HepG2 (cell line): ENCODE results near the gene AKAP9. TPM values are rescaled to one million over a fixed set of nuclear protein-coding genes. Genes with fewer than 3 reads are reported as not detected.

Experiments
- ATAC-seq: fragments of 200-7000 bp; cut with Tn5 transposase; 3 replicates; pipeline ENCODE4 v1.9.1; 2020; ENCODE audit warnings: mild to moderate bottlenecking, moderate library complexity
- BruUV-seq: library from RNA; stranded (reverse); fragments of 400-500 nt; replicated peaks from 2 replicates; lab custom pipeline; 2021; lab: Mats Ljungman, UMichigan
- CTCF ChIA-PET: fragments of 300-600 bp; formaldehyde crosslinking; extraction: SDS; loops from one replicate; lab custom pipeline; 2021; ENCODE audit warnings: low total read pairs, inconsistent platforms, low intra/inter-chr PET ratio; lab: Yijun Ruan, JAX
- POLR2A ChIA-PET: fragments of 350-600 bp; sonication (Branson Sonifier 250); formaldehyde crosslinking; loops from one replicate; lab custom pipeline; 2020; ENCODE audit warnings: antibody characterized with exemption, inconsistent platforms; lab: Yijun Ruan, JAX
- DNase-seq: peaks from one replicate; pipeline ENCODE4 v3.0.0-alpha.2; 2015; ENCODE audit warnings: low spot score
- FAIRE-seq: peaks from 3 replicates; lab custom pipeline; 2011; peaks lifted over from hg19 to GRCh38; lab: Jason Lieb, UNC
- H2AFZ ChIP-seq: one replicate; pipeline ENCODE4 v1.6.1; 2011; ENCODE audit warnings: low read length, inconsistent platforms
- H3K27ac ChIP-seq: fragments of 300-600 bp; 3 replicates; pipeline ENCODE4 v1.8.0; 2011; ENCODE audit warnings: mixed run types, mild to moderate bottlenecking, mixed read lengths, low read length, inconsistent platforms; ENCODE audit not compliant: insufficient read depth; ENCODE audit errors: extremely low read length
- H3K27me3 ChIP-seq, 2 experiments: fragments of 200-600 bp in 1 of 2; 2 replicates in 1 of 2; 3 replicates in 1 of 2; pipeline versions ENCODE4 v1.6.0 to v1.8.0; 2011; ENCODE audit warnings: low read length in 2 of 2, mild to moderate bottlenecking in 2 of 2, moderate library complexity in 2 of 2, inconsistent platforms in 1 of 2; ENCODE audit not compliant: insufficient read depth in 2 of 2, control insufficient read depth in 1 of 2
- H3K36me3 ChIP-seq, 2 experiments: fragments of 200-600 bp in 1 of 2; replicated peaks in 1 of 2; 2 replicates in 1 of 2; 3 replicates in 1 of 2; pipeline versions ENCODE4 v1.5.1 to v1.8.0; 2011; ENCODE audit warnings: low read length in 2 of 2, inconsistent platforms in 1 of 2; ENCODE audit not compliant: insufficient read depth in 2 of 2, control insufficient read depth in 1 of 2
- H3K4me1 ChIP-seq: 2 replicates; pipeline ENCODE4 v1.5.1; 2012; ENCODE audit warnings: low read length, inconsistent platforms; ENCODE audit not compliant: insufficient read depth
- H3K4me2 ChIP-seq: 2 replicates; pipeline ENCODE4 v1.6.0; 2011; ENCODE audit warnings: low read depth, low read length, inconsistent platforms
- H3K4me3 ChIP-seq, 3 experiments: fragments of 200-600 bp in 1 of 3; sonication (generic), shearing (Covaris generic) in 1 of 3; replicated peaks in 1 of 3; 2 replicates each; pipeline ENCODE4 v1.5.1; 2011 to 2016; ENCODE audit warnings: low read length in 3 of 3, inconsistent platforms in 2 of 3, low read depth in 2 of 3, mild to moderate bottlenecking in 2 of 3, control low read depth in 1 of 3, mixed read lengths in 1 of 3; ENCODE audit not compliant: insufficient read depth in 1 of 3
- H3K79me2 ChIP-seq: one replicate; pipeline ENCODE4 v1.6.1; 2011; ENCODE audit warnings: low read length, inconsistent platforms; ENCODE audit not compliant: insufficient read depth
- H3K9ac ChIP-seq: 2 replicates; pipeline ENCODE4 v1.6.0; 2011; ENCODE audit warnings: mild to moderate bottlenecking, low read depth, low read length, inconsistent platforms; ENCODE audit not compliant: insufficient read depth
- H3K9me3 ChIP-seq: 2 replicates; pipeline ENCODE4 v1.5.1; 2012; ENCODE audit warnings: mild to moderate bottlenecking, low read length
- H4K20me1 ChIP-seq: 2 replicates; pipeline ENCODE4 v1.6.0; 2011; ENCODE audit warnings: inconsistent platforms, mild to moderate bottlenecking, low read length, moderate library complexity; ENCODE audit not compliant: insufficient read depth
- ARNTL ChIP-seq: sonication (generic); formaldehyde crosslinking; IDR thresholded peaks from 2 replicates; pipeline ENCODE4 v1.4.0; 2020; ENCODE audit warnings: mild to moderate bottlenecking, missing genetic modification reagents
- ATF5 ChIP-seq: sonication (generic); formaldehyde crosslinking; IDR thresholded peaks from 2 replicates; pipeline ENCODE4 v1.4.0; 2020; ENCODE audit warnings: mild to moderate bottlenecking, low read depth, missing genetic modification reagents
- RXRA ChIP-seq: sonication (generic); formaldehyde crosslinking; IDR thresholded peaks from 2 replicates; pipeline ENCODE4 v1.5.1; 2020; ENCODE audit warnings: missing genetic modification reagents
- SKI ChIP-seq: fragments of 450-650 bp; IDR thresholded peaks from one replicate; pipeline ENCODE4 v1.6.1; 2018; ENCODE audit warnings: mild to moderate bottlenecking; ENCODE audit not compliant: partially characterized antibody
- TAF15 ChIP-seq: fragments of 200-400 bp; formaldehyde crosslinking; IDR thresholded peaks from one replicate; pipeline ENCODE4 v1.6.1; 2018; ENCODE audit warnings: mild to moderate bottlenecking, low read depth, low read length; ENCODE audit not compliant: poor library complexity, severe bottlenecking
- ZNF24 ChIP-seq: fragments of 450-650 bp; IDR thresholded peaks from 2 replicates; pipeline ENCODE4 v1.6.1; 2017; ENCODE audit warnings: antibody characterized with exemption, mild to moderate bottlenecking
- ZNF333 ChIP-seq: sonication (generic); formaldehyde crosslinking; IDR thresholded peaks from 2 replicates; pipeline ENCODE4 v1.4.0; 2020; ENCODE audit warnings: mild to moderate bottlenecking, missing genetic modification reagents, borderline replicate concordance
- ZNF550 ChIP-seq: sonication (generic); formaldehyde crosslinking; IDR thresholded peaks from 2 replicates; pipeline ENCODE4 v1.4.0; 2020; ENCODE audit warnings: mild to moderate bottlenecking, missing genetic modification reagents, borderline replicate concordance
- ZNF569 ChIP-seq: sonication (generic); formaldehyde crosslinking; IDR thresholded peaks from 2 replicates; pipeline ENCODE4 v1.5.0; 2020; ENCODE audit warnings: mild to moderate bottlenecking, missing genetic modification reagents, moderate library complexity, borderline replicate concordance
- WGBS: methylation state at CpG from one replicate; pipeline ENCODE4 v1.1.6; 2017; ENCODE audit warnings: low lambda C conversion rate; 5-methylcytosine and 5-hydroxymethylcytosine counted together
- in situ Hi-C: cut with HindIII; loops from 2 replicates; pipeline ENCODE4 v1.10.0; 2017; ENCODE audit warnings: low pct_unique_long_range_greater_than_20kb; ENCODE audit not compliant: extremely low pct_ligation_motif_present
- intact Hi-C: fragments of 100-400 bp; cut with micrococcal nuclease; formaldehyde crosslinking; loops from one replicate; pipeline ENCODE4 v1.10.0; 2022; ENCODE audit not compliant: unreplicated experiment
- polyA plus RNA-seq, 8 experiments: library from polyadenylated mRNA; depleted of rRNA in 3 of 8; stranded (reverse) in 7 of 8; unstranded in 1 of 8; fragments of >200 nt; fragmentation: Illumina TruSeq in 4 of 8; extraction: Trizol in 4 of 8; gene quantifications; 2 replicates each; pipeline versions ENCODE4 v1.2.1 to v1.2.3, GENCODE V29; 2011 to 2016; ENCODE audit warnings: low read depth in 4 of 8, missing spikeins in 1 of 8, mixed read lengths in 1 of 8; ENCODE audit not compliant: insufficient read depth in 1 of 8
- total RNA-seq, 5 experiments: library from RNA; depleted of rRNA; stranded (reverse); fragments of >200 nt; fragmentation: Illumina TruSeq; extraction: Trizol; gene quantifications; 2 replicates each; pipeline ENCODE4 v1.2.3, GENCODE V29; 2016; ENCODE audit warnings: low read depth in 1 of 5

Gene AKAP9
- total and polyA plus RNA-seq, 2 of the 13 experiments (the other 11 are each of a cell fraction or from before 2014, with no cell fraction given), result 27.6 to 33.1 TPM

GRCh38 chr7:91999631-92000565 lies 59.2 kb downstream of the AKAP9 start:
- Histone ChIP-seq H3K9me3 (no peaks in the 10 kb centered on the region), H3K79me2 (no peaks in the 10 kb centered on the region), H3K27ac (no peak overlapping the region)
- 99% methylated on average over 2 of the region's 2 CpGs for WGBS
- peak; percentile 68; the same call in 1 of the 2 replicates for TF ChIP-seq ZNF24
- no peak for TF ChIP-seq SKI
- no peak for TF ChIP-seq TAF15
- no peak for TF ChIP-seq ARNTL (CRISPR knock-in tag)
- TF ChIP-seq RXRA (CRISPR knock-in tag), result no peak
- TF ChIP-seq, all 625 proteins: peak for 1
- Histone ChIP-seq H3K4me2 (no peak overlapping the region), H3K36me3 (peaks cover 6 to 27% of the 10 kb centered on the region in 2 experiments), H4K20me1 (no peaks in the 10 kb centered on the region), H3K4me3 (no peak overlapping the region), H3K9ac (no peak overlapping the region), H3K27me3 (no peaks in the 10 kb centered on the region), H2AFZ (no peak overlapping the region), H3K4me1 (no peaks in the 10 kb centered on the region)
- BruUV-seq, result no TSS peak
- DNase-seq, result no peak
- FAIRE-seq, result no peak
- ATAC-seq, result no peak
- in situ Hi-C loops (no loop called here), intact Hi-C loops (no loop called here)
- ChIA-PET POLR2A (no interaction called here), CTCF (no interaction called here)

- Histone ChIP-seq H3K4me2 (no peak overlapping the region), H3K9me3 (no peaks in the 10 kb centered on the region), H3K27ac (no peak overlapping the region), H3K9ac (no peak overlapping the region), H3K27me3 (no peaks in the 10 kb centered on the region), H4K20me1 (no peaks in the 10 kb centered on the region), H3K4me3 (no peak overlapping the region), H3K4me1 (no peaks in the 10 kb centered on the region), H3K36me3 (peaks cover 3 to 11% of the 10 kb centered on the region in 2 experiments; a peak in 3 of 5 replicates), H2AFZ (no peak overlapping the region), H3K79me2 (no peaks in the 10 kb centered on the region)
- no TSS peak for BruUV-seq
- in situ Hi-C loops (no loop called here), intact Hi-C loops (no loop called here)
- ChIA-PET POLR2A (no interaction called here), CTCF (no interaction called here)
- ATAC-seq, result no peak
- no peak for FAIRE-seq
- WGBS, result 100% methylated on average over 1 of the region's 1 CpG
- DNase-seq, result no peak
- TF ChIP-seq ATF5 (CRISPR knock-in tag) (no peak), ZNF569 (CRISPR knock-in tag) (no peak), ZNF550 (CRISPR knock-in tag) (no peak), ZNF333 (CRISPR knock-in tag) (no peak)
Measured at GRCh38 chr7:92002720-92003119, 62.1 kb downstream of the AKAP9 start.
